ENCODE measurements around the gene CIZ1.
"Not testable (repeated sequence)": the region's sequence is repeated elsewhere in the genome, so short reads cannot be mapped to it uniquely, and the experiment has no call there.

CIZ1 gene

DNA sequence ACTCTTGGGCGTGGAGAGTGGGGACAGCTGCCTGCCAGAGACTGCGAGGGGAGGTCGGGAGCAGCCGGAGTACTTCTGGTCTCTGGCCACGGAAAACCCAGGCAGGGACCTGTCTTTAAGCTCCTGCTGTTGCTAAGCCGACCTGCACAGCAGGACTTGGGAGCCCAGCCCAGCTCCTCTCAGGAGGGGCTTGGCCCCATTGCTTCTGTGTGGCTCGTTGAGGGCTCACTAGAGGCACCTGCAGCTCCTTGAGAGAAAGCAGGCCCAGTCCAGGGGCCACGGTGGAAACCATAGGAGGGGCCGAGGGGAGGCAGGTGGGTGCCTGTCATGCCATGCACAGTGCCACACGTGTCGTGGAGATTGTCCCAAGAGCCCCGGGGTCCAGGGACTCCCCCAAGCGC lies 45.4 kb downstream of the CIZ1 start:
- no peak for DNase-seq (ENCODE audit: low spot score)

DNA sequence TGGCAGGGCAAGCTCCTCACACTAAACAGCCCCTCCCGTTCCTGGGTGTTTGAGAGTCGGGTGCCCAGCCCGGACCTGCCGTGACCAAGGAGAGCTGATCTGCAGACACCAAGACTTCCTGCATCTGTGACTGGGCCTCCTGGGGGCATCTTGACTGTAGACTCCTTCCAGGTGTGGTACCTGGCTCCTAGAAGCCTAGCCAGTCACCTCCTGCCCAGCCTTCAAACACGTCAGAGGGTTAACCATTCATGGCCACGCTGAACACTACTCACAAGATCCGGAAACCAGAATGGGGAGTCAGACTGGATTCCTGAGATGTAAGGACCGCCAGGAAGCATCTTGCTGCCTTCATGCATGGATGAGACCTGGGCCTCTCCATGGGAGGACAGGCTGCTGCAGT lies 45.8 kb downstream of the CIZ1 start:
- no peak for DNase-seq (ENCODE audit: low spot score)

- no peak for DNase-seq (ENCODE audit: low spot score)
These were observed 46.9 kb downstream of the CIZ1 start for GRCh38 chr9:128144239-128145181.

- no peak for DNase-seq (ENCODE audit: low spot score)
These were observed 47.7 kb downstream of the CIZ1 start for GRCh38 chr9:128143525-128144238.

GRCh38 chr9:128142596-128142995 lies 48.8 kb downstream of the CIZ1 start:
- DNase-seq (ENCODE audit: low spot score) = no peak

- DNase-seq (ENCODE audit: low spot score) = no peak
These were observed 49.3 kb downstream of the CIZ1 start for GRCh38 chr9:128142061-128142460.

DNA sequence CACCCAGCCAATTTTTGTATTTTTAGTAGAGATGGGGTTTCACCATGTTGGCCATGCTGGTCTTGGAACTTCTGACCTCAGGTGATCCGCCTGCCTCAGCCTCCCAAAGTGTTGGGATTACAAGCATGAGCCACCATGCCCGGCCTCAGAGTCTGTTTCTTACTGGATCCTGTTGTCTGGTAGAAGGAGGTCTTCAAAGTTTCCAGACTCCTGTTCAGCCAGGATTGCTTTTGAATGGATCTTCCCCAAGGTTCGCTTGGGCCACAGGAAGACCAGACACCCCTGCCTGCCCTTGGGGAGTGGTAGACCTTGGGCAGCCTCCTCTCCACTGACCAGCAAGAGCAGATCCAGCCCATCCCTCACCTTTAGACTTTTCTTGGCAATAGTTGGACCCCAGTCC lies 49.8 kb downstream of the CIZ1 start:
- DNase-seq (ENCODE audit: low spot score) = no peak

- DNase-seq (ENCODE audit: low spot score) = no peak
These were observed 51.8 kb downstream of the CIZ1 start for GRCh38 chr9:128139621-128140020.

GRCh38 chr9:128138001-128138400 lies 53.4 kb downstream of the CIZ1 start:
- DNase-seq (ENCODE audit: low spot score) = no peak

DNA sequence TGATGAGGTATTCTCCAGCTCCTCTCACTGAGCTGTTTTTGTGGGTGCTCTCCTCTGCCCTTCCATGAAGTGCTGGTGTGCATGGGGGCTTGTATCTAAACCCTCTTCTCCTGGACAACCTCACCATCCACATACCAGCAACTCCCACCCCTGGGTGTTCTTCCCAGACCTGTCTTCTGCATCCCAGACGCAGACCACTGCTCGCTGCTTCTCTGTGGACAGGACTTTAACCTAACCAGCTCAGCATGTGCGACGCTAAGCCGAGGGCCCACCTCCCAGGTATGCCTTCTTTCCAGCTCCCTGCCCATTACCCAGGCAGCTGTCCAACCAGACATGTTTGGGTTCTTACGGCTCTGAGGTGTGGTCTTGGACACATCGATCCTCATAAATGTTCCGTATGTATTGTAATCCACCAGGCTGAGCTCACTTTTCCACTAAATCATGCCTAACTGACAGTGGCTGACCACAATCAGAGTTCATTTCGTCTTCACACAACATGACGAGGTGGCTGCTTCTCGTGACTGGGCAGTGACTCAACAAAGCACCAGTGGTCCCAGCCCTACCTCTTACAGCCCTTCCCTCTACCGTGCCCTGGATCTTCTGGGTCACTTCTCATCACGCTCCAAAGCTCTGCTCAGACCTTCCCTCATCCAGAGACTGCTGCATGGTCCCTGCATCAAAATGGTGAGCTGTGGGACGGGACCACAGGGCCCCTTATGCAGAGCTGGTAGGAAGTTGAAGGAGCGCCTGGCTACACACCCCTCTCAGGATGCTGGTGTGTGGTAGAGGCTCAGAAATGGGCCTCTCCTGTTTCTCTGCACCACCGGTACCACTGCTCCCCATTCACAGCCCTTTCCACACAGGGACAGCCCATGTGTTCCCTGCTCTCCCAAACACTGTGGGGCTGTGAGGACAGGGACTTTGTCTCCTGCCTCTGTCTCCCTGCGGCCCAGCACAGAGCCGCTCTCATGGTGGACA lies 54.3 kb downstream of the CIZ1 start:
- no peak for DNase-seq (ENCODE audit: low spot score)

DNA sequence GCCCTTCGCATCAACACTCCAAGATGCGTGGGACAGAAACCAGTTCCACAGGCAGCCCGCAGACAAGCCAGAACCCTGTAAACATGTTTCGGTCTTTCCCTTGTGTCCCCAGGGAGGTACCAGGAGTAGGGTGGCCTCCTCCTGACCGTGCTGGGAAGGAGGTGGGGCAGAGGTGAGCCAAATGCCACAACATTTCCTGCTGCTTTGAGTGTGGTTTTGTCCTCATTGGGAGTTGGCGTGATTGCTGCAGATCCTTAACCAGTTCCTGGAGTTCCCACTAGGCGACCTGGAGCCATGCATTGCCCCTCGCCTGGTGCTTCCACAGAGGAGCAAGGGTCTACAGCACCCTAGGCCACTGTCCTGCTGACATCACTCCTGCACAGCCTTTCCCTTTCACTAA lies 55.8 kb downstream of the CIZ1 start:
- not testable (repeated sequence) for DNase-seq (ENCODE audit: low spot score)

DNA sequence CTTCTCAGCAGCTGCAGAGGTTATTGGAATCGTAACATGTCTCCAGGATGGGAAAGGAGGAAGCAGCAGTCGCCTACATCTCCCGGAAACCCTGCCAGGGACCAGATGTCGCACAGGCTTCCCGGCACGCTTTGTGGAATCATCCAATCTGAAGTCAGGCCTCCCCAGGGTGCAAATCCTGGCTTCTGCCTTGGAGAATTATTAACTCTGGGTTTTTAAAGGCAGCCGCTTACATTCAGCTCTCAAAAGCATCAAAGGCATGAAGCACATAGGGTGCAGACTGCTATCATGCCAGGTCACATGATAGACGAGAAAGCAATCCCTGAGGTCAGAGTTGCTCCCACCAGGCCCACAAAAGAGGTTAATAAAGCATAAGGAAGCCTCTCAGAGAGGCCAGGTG lies 59.2 kb downstream of the CIZ1 start:
- DNase-seq (ENCODE audit: low spot score) = not testable (repeated sequence)

- not testable (repeated sequence) for DNase-seq (ENCODE audit: low spot score)
These were observed 60.0 kb downstream of the CIZ1 start for GRCh38 chr9:128131346-128131745.

- DNase-seq (ENCODE audit: low spot score) = not testable (repeated sequence)
These were observed 60.7 kb downstream of the CIZ1 start for GRCh38 chr9:128130651-128131050.

- DNase-seq (ENCODE audit: low spot score) = peak; percentile 61
These were observed 61.3 kb downstream of the CIZ1 start for GRCh38 chr9:128129976-128130590.

DNA sequence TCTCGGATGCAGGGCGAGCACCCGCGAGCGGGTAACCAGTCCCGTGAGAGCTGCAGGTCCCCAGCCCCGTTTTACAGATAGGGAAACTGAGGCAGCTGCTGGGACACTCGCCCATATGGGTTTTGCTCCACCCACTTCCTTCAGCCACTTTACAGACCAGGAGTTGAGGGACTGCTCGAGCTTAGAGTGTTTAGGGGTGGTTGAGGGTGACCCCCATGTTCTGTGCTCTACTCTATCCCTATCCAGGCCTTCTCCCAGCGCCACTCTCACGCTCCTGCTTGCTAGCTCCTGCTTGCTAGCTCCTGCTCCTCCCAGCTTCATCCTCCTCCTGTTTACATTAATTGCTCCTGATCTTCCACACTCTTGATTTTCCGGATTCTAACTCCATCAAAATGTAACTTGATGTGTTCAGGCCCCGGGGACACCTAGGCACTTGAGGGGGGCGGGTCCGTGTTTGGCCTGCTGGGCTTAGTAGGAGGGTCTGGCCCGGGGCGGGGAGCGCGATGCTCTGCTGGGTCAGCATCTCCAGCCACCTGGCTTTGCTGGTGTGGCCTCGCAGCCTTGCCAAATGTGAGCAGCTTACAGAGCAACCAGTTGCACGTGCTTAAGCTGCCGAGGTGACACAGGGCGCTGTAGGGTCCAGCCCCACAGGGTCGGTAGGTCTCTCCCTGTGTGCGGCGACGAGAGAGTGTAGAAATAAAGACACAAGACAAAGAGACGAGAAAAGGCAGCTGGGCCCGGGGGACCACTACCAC lies 62.4 kb downstream of the CIZ1 start:
- DNase-seq (ENCODE audit: low spot score) = no peak

DNA sequence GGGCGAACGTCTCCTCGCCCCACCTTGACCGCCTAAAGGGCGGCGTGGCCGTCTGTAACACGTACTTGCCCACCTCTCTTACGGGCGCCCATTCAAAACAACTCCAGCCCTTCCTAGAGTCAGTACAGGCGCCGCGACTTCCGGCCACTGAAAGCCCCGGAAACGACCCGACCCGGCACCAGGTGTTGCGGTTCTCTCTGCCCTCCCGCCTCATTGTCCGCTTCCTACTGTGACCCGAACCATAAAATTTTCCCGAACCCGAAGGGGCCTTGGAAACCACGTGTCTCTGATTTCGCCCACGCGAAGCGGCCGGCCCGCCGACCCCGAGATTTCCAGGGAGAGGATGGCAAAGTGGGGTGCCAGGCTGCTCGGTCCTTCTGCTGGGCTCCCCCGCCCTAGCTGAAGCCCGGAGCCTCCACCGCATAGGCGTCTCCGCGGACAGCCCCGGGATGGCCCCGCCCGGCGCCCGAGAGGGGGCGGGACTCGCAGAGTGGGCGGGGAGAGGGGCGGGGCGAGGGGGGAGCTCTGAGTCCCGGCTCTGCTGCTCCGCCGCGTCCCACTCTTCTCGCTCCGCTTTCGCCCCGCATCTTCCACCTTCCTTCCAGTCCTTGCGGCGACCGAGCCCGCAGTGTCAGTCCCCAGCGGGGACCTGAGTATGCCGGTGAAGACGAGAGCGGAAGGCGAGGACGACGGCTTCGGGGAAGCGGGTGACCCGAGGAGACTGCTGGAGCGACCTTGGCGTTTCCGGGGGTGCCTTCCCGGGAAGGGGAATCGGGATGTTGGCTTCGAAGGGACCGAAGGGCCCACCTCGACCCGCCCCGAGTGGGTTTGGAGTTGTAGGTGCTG lies 63.2 kb downstream of the CIZ1 start:
- DNase-seq (ENCODE audit: low spot score) = peak; percentile 91

DNA sequence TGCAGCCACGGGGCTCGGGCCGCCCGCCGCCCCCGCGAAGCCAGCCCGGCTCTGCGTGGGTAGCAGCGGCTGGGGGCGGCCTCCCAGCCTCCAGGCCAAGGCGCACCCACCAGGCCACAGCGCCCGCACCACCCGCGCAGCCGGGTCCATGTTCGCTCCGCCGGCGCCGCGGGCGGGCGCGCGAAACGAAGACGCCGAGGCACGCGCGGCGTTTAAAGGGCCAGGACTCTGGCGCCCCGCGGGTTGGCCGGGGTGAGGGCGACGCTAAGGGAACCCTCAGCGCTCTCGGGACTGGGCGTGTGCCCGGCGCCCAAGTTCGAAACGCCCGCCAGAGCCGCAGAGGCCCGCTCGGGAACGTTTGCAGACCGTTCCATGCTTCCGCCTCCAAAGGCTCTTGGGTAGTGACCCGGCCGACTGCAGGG lies 63.8 kb downstream of the CIZ1 start, which contains the start of gene PTGES2:
Gene PTGES2, minus strand, starts transcription at position 162 of the 422 bp plus-strand sequence. Its CDS starts 12 bp downstream, at position 150.
- peak; percentile 85 for DNase-seq (ENCODE audit: low spot score)

GRCh38 chr9:128125580-128126354 lies 65.6 kb downstream of the CIZ1 start:
- DNase-seq (ENCODE audit: low spot score) = no peak

Data from CD4-positive, alpha-beta T cell treated with Interleukin-2 at 100 ng/mL for 4 hours (primary cell).